Endodermal cell (in vitro differentiated cells): Measurements from ENCODE around the gene PARVA. TPM values are rescaled to one million over a fixed set of nuclear protein-coding genes. Genes with fewer than 3 reads are reported as not detected.

Experiments used
- DNase-seq: peaks from one replicate; pipeline ENCODE4 v3.0.0-alpha.2; 2017
- H3K27ac ChIP-seq: 2 replicates; pipeline ENCODE4 v1.5.1; 2013; ENCODE audit warnings: mild to moderate bottlenecking, low read depth, low read length, moderate library complexity
- H3K27me3 ChIP-seq: 2 replicates; pipeline ENCODE4 v1.6.1; 2013; ENCODE audit warnings: mild to moderate bottlenecking, low read length, moderate library complexity; ENCODE audit not compliant: insufficient read depth, control insufficient read depth, poor library complexity, severe bottlenecking
- H3K36me3 ChIP-seq: 2 replicates; pipeline ENCODE4 v1.7.0; 2013; ENCODE audit warnings: mild to moderate bottlenecking, low read length, moderate library complexity; ENCODE audit not compliant: control insufficient read depth, insufficient read depth
- H3K4me1 ChIP-seq: one replicate; pipeline ENCODE4 v1.7.0; 2013; ENCODE audit warnings: low read length; ENCODE audit not compliant: control insufficient read depth, insufficient read depth
- H3K4me3 ChIP-seq: 2 replicates; pipeline ENCODE4 v1.5.1; 2013; ENCODE audit warnings: mild to moderate bottlenecking, low read length, moderate library complexity
- H3K9ac ChIP-seq: 2 replicates; pipeline ENCODE4 v1.6.1; 2013; ENCODE audit warnings: mild to moderate bottlenecking, low read length, moderate library complexity; ENCODE audit not compliant: poor library complexity, severe bottlenecking; ENCODE audit errors: extremely low read depth
- H3K9me3 ChIP-seq: 2 replicates; pipeline ENCODE4 v1.6.1; 2013; ENCODE audit warnings: mild to moderate bottlenecking, low read length, moderate library complexity; ENCODE audit not compliant: control insufficient read depth
- H3K27ac Mint-ChIP-seq: 2 replicates; pipeline ENCODE4 v1.8.0; 2020; ENCODE audit warnings: mixed read lengths
- H3K27me3 Mint-ChIP-seq: 2 replicates; pipeline ENCODE4 v1.8.0; 2021; ENCODE audit warnings: mild to moderate bottlenecking, mixed read lengths; ENCODE audit not compliant: insufficient read depth
- H3K36me3 Mint-ChIP-seq: 2 replicates; pipeline ENCODE4 v1.8.0; 2020; ENCODE audit warnings: low read depth, mixed read lengths
- H3K4me1 Mint-ChIP-seq: 2 replicates; pipeline ENCODE4 v1.8.0; 2020; ENCODE audit warnings: mixed read lengths
- H3K4me3 Mint-ChIP-seq: 2 replicates; pipeline ENCODE4 v1.8.0; 2020; ENCODE audit warnings: mild to moderate bottlenecking, moderate library complexity, mixed read lengths
- H3K9me3 Mint-ChIP-seq: 2 replicates; pipeline ENCODE4 v1.8.0; 2020; ENCODE audit warnings: mild to moderate bottlenecking, mixed read lengths
- CTCF ChIP-seq: fragments of 200-600 bp; sonication (generic); conservative IDR thresholded peaks from 2 replicates; pipeline ENCODE4 v1.5.0; 2021; ENCODE audit warnings: antibody characterized with exemption, mild to moderate bottlenecking
- WGBS, 2 experiments: methylation state at CpG; one replicate each; pipeline versions ENCODE4 v1.1.5 to v1.1.7; 2013; ENCODE audit warnings: missing lambda C conversion rate in 2 of 2, mixed read lengths in 1 of 2; ENCODE audit not compliant: insufficient coverage in 1 of 2, insufficient read length in 1 of 2; 5-methylcytosine and 5-hydroxymethylcytosine counted together
- total RNA-seq, 2 donors: library from RNA; stranded (reverse); fragmentation: NEBNext Ultra II Directional in 1 of 2; extraction: Animal tissue kit (Norgen Biotek cat#: 25700) in 1 of 2; gene quantifications; 2 replicates in 1 of 2; 3 replicates in 1 of 2; pipeline ENCODE4 v1.2.1, GENCODE V29; 2021

Gene PARVA
- total RNA-seq, 2 donors from 2014 or later: 27.3 to 37.3 TPM

DNA sequence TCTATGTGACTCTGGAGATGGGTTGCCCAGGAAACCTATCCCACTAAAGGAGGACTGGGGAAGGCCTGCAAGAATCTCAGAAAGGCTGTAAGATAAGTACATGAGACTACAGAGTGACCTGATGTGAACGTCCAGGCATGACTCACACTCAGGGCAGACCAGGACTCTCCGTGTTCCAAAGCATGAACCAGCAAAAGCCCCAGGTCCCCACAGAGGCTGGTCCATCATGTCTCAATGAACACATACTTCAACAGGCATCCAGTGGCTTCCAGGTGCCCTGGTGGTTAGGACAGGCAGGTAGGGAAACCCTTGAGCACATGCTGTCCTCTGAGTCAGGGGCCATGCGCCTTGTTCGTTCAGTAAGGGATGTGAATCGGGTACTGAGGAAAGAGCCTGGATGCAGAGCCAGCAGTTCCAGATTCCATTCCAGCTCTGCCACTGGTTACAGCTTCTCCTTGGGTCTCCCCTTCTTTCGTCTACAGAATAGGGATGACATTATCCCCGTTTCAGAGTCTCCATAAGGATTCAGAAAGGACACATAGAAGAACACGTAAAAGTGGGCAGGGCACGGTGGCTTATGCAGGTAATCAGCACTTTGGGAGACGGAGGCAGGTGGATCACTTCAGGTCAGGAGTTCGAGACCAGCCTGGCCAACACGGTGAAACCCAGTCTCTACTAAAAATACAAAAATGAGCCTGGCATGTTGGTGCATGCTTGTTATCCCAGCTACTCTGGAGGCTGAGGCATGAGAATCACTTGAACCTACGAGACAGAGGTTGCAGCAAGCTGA, 167.8 kb downstream of the PARVA start:
- Histone ChIP-seq H3K27ac (no peak overlapping the region), H3K4me1 (peaks cover 14% of the 10 kb centered on the region), H3K9me3 (no peaks in the 10 kb centered on the region), H3K36me3 (no peaks in the 10 kb centered on the region), H3K9ac (no peak overlapping the region), H3K4me3 (no peak overlapping the region), H3K27me3 (peaks cover 5% of the 10 kb centered on the region)
- H3K27ac Mint-ChIP-seq: no peak overlapping the region
- no peak overlapping the region for H3K4me3 Mint-ChIP-seq
- no peaks in the 10 kb centered on the region for H3K9me3 Mint-ChIP-seq
- TF ChIP-seq CTCF: no peak
- no peaks in the 10 kb centered on the region for H3K36me3 Mint-ChIP-seq
- WGBS, 2 experiments: 94% methylated on average over 13 of the region's 13 CpGs
- DNase-seq: no peak
- H3K27me3 Mint-ChIP-seq: peaks cover 59% of the 10 kb centered on the region
- H3K4me1 Mint-ChIP-seq: peaks cover 28% of the 10 kb centered on the region

- 96 to 97% methylated on average over 8 of the region's 8 CpGs for WGBS, 2 experiments
- no peaks in the 10 kb centered on the region for H3K9me3 ChIP-seq
- peaks cover 28% of the 10 kb centered on the region for H3K4me1 Mint-ChIP-seq
- no peak overlapping the region for H3K4me3 ChIP-seq
- H3K27me3 Mint-ChIP-seq: peaks cover 59% of the 10 kb centered on the region
- H3K36me3 Mint-ChIP-seq: no peaks in the 10 kb centered on the region
- no peaks in the 10 kb centered on the region for H3K36me3 ChIP-seq
- TF ChIP-seq CTCF: no peak
- peaks cover 14% of the 10 kb centered on the region for H3K4me1 ChIP-seq
- H3K9ac ChIP-seq: no peak overlapping the region
- peaks cover 5% of the 10 kb centered on the region for H3K27me3 ChIP-seq
- no peak overlapping the region for H3K4me3 Mint-ChIP-seq
- no peak overlapping the region for H3K27ac Mint-ChIP-seq
- H3K9me3 Mint-ChIP-seq: no peaks in the 10 kb centered on the region
- no peak for DNase-seq
- no peak overlapping the region for H3K27ac ChIP-seq
These were observed 168.8 kb downstream of the PARVA start for GRCh38 chr11:12546122-12546521.

DNA sequence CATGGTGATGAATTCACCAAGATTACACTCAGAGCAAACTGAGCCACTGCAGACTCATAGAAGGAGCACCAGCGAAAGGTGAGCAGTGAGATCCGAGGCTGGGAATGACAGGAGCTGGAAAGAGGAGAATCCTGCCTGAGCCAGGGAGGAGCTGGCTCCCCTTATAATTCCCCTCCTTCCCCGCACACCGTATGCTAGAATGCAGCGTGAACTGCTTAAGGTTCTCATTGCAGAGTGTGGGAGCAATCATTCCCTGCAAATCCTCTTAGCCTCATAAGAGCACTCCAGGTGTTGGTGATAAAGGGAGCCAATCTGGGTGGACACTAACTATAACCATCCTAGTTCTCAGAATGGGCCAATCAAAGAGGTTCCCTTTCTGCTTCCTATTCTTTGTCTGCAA, 169.3 kb downstream of the PARVA start:
- Histone ChIP-seq H3K9ac (no peak overlapping the region), H3K4me1 (peaks cover 14% of the 10 kb centered on the region), H3K27me3 (peaks cover 5% of the 10 kb centered on the region), H3K36me3 (no peaks in the 10 kb centered on the region), H3K9me3 (no peaks in the 10 kb centered on the region), H3K4me3 (no peak overlapping the region), H3K27ac (no peak overlapping the region)
- no peak for TF ChIP-seq CTCF
- 88% methylated on average over 5 of the region's 5 CpGs; no CpG with 5 or more reads in 1 of the 2 experiments for WGBS, 2 experiments
- no peak overlapping the region for H3K4me3 Mint-ChIP-seq
- H3K4me1 Mint-ChIP-seq: peaks cover 28% of the 10 kb centered on the region
- H3K27me3 Mint-ChIP-seq: peaks cover 55% of the 10 kb centered on the region
- no peak overlapping the region for H3K27ac Mint-ChIP-seq
- no peaks in the 10 kb centered on the region for H3K9me3 Mint-ChIP-seq
- no peaks in the 10 kb centered on the region for H3K36me3 Mint-ChIP-seq
- no peak for DNase-seq
